AG09309 (cell line): ENCODE data around the gene PDE10A.

Experiments
- DNase-seq: peaks from one replicate; pipeline ENCODE4 v3.0.0-alpha.2; 2010; ENCODE audit warnings: low read depth
- H3K4me3 ChIP-seq: 2 replicates; pipeline ENCODE4 v1.5.1; 2011; ENCODE audit warnings: mild to moderate bottlenecking, low read depth, low read length, moderate library complexity; ENCODE audit not compliant: control insufficient read depth
- TF ChIP-seq, protein P1 (sequence below): IDR thresholded peaks from 2 replicates; pipeline ENCODE4 v1.5.1; 2011; ENCODE audit warnings: mild to moderate bottlenecking, low read depth, low read length, inconsistent platforms; ENCODE audit not compliant: insufficient read depth, control insufficient read depth; ENCODE audit errors: missing control alignments

The PDE10A gene

GRCh38 chr6:165403006-165403595 is 259.9 kb downstream of the PDE10A start:
- TF ChIP-seq, protein P1, sequence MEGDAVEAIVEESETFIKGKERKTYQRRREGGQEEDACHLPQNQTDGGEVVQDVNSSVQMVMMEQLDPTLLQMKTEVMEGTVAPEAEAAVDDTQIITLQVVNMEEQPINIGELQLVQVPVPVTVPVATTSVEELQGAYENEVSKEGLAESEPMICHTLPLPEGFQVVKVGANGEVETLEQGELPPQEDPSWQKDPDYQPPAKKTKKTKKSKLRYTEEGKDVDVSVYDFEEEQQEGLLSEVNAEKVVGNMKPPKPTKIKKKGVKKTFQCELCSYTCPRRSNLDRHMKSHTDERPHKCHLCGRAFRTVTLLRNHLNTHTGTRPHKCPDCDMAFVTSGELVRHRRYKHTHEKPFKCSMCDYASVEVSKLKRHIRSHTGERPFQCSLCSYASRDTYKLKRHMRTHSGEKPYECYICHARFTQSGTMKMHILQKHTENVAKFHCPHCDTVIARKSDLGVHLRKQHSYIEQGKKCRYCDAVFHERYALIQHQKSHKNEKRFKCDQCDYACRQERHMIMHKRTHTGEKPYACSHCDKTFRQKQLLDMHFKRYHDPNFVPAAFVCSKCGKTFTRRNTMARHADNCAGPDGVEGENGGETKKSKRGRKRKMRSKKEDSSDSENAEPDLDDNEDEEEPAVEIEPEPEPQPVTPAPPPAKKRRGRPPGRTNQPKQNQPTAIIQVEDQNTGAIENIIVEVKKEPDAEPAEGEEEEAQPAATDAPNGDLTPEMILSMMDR: no peak
- no peak for DNase-seq
- H3K4me3 ChIP-seq: no peak overlapping the region

GRCh38 chr6:165401092-165401491 is 261.9 kb downstream of the PDE10A start:
- no peak for DNase-seq
- TF ChIP-seq, protein P1: no peak
- H3K4me3 ChIP-seq: no peak overlapping the region

DNA sequence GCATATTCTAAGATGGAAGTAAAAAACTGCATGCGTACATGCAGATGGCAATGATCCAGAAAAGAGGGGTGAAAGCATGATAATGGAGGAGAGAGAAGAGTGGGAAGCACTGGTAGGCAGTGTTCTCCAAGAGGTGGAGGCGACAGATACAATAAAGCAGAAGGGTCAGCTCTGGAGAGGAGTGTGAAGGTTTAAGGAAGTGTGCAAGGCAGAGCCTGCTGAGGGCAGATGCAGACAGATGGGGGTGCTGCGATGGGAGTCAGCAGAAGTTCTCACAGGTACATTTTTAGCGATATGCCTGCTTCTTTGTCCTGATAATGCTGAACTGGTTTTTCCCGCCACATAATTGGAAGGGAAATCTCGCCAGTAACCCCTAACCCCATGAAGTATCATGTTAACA is 272.6 kb downstream of the PDE10A start:
- TF ChIP-seq, protein P1: no peak
- DNase-seq: no peak
- H3K4me3 ChIP-seq: no peak overlapping the region

DNA sequence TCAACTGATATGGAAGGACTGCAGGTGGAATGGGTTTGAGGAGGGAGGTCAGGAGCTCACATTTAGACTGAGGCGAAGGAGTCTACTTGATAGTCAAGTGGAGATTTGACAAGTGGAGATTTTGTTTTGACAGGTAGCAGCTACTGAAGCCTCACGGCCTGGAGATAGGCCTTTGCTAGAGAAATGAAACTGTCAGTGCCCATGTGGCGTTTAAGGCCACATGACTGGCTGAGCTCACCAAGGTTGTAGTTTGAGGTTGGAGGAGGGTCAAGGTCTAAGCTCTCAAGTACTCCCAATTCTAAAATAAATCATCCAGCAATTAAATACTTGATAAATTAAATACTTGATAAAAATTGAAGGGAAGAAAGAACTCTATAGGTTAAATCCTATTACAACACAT is 273.5 kb downstream of the PDE10A start:
- H3K4me3 ChIP-seq: no peak overlapping the region
- DNase-seq: no peak
- TF ChIP-seq, protein P1: no peak

DNA sequence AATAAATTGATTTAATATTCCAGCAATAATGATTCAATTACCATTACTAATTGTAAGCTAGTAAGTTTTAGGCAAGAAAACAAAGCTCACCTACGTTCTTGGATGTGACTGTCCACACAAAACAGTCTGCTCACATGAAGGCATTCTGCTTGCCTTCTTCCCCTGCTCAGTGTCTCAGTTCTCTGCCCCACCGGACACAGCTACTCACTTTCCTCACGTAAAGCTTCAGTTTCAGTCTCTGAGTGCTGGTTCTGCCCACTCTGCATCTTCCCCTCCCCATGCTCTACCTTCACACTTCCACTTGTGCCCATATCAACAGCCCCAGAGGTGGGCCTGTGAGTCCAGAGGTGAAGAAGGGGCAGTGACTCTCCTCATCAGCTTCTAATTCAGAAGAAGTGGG is 279.7 kb downstream of the PDE10A start:
- DNase-seq: no peak
- TF ChIP-seq, protein P1: no peak
- H3K4me3 ChIP-seq: no peak overlapping the region

DNA sequence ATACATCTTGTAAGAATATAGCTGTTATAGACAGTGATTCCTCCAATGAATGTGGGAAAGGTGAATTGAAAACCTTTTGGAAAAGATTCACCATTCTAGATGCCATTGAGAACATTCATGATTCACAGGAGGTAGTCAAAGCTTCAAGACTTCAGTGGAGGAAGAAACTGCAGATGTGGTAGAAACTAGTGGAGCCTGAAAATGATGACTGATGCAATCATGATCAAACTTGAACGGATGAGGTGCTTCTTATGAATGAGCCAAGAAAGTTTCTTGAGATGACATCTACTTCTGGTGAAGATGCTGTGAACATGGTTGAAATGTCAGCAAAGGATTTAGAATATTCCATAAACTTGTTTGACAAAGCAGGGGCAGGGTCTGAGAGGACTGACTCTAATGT is 286.9 kb downstream of the PDE10A start:
- no peak for DNase-seq
- TF ChIP-seq, protein P1: no peak
- no peak overlapping the region for H3K4me3 ChIP-seq

DNA sequence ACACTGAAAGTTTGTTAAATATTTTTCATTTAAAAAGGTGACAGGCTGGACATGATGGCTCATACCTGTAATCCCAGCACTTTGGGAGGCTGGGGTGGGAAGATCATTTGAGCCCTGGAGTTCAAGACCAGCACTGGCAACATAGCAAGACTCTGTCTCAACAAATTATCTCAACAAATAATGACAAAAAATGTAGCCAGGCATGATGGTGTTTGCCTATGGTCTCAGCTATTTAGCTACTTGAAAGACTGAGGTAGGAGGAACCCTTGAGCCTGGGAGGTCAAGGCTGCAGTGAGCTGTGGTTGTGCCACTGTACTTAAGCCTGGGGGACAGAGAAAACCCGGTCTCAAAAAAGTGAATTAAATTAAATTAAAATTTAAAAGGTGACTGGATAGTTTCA is 297.7 kb downstream of the PDE10A start:
- H3K4me3 ChIP-seq: no peak overlapping the region
- DNase-seq: no peak
- TF ChIP-seq, protein P1: no peak
